HEK293T (cell line): ENCODE data around the gene DZIP1L.

ENCODE experiments used
- CTCF ChIA-PET: fragments of 350-600 bp; formaldehyde crosslinking; extraction: SDS; loops from one replicate; lab custom pipeline; 2021; ENCODE audit warnings: antibody characterized with exemption, inconsistent platforms; lab: Yijun Ruan, JAX
- POLR2A ChIA-PET: fragments of 350-600 bp; formaldehyde crosslinking; extraction: SDS; loops from one replicate; lab custom pipeline; 2020; ENCODE audit warnings: antibody characterized with exemption, inconsistent platforms; lab: Yijun Ruan, JAX
- DNase-seq: peaks from one replicate; pipeline ENCODE4 v3.0.0; 2012; ENCODE audit warnings: mixed read lengths; ENCODE audit errors: extremely low spot score
- ARNT ChIP-seq: fragments of 450-650 bp; IDR thresholded peaks from 2 replicates; pipeline ENCODE4 v1.6.1; 2017; ENCODE audit warnings: mild to moderate bottlenecking
- BHLHE40 ChIP-seq: fragments of 450-650 bp; IDR thresholded peaks from 2 replicates; pipeline ENCODE4 v1.6.1; 2016; ENCODE audit warnings: mild to moderate bottlenecking, moderate library complexity, borderline replicate concordance
- CTBP1 ChIP-seq: fragments of 450-650 bp; IDR thresholded peaks from 2 replicates; pipeline ENCODE4 v1.6.1; 2016; ENCODE audit warnings: borderline replicate concordance
- ELF4 ChIP-seq: fragments of 450-650 bp; IDR thresholded peaks from 2 replicates; pipeline ENCODE4 v1.6.1; 2017; ENCODE audit warnings: antibody characterized with exemption
- FOXA1 ChIP-seq: fragments of 450-650 bp; IDR thresholded peaks from 2 replicates; pipeline ENCODE4 v1.6.1; 2016; ENCODE audit warnings: mild to moderate bottlenecking
- FOXK2 ChIP-seq: fragments of 450-650 bp; IDR thresholded peaks from 2 replicates; pipeline ENCODE4 v1.6.1; 2016; ENCODE audit warnings: mild to moderate bottlenecking
- FOXM1 ChIP-seq: fragments of 450-650 bp; IDR thresholded peaks from 2 replicates; pipeline ENCODE4 v1.6.1; 2017; ENCODE audit warnings: mild to moderate bottlenecking, borderline replicate concordance
- HDGF ChIP-seq: fragments of 450-650 bp; IDR thresholded peaks from 2 replicates; pipeline ENCODE4 v1.6.1; 2017; ENCODE audit warnings: antibody characterized with exemption, borderline replicate concordance
- L3MBTL2 ChIP-seq: fragments of 450-650 bp; conservative IDR thresholded peaks from 2 replicates; pipeline ENCODE4 v1.6.1; 2016; ENCODE audit warnings: mild to moderate bottlenecking
- LEF1 ChIP-seq: fragments of 450-650 bp; IDR thresholded peaks from 2 replicates; pipeline ENCODE4 v1.6.1; 2017; ENCODE audit warnings: mild to moderate bottlenecking, borderline replicate concordance
- NFRKB ChIP-seq: fragments of 450-650 bp; IDR thresholded peaks from 2 replicates; pipeline ENCODE4 v1.6.1; 2016; ENCODE audit warnings: mild to moderate bottlenecking, moderate library complexity
- SP1 ChIP-seq: fragments of 450-650 bp; IDR thresholded peaks from 2 replicates; pipeline ENCODE4 v1.6.1; 2017
- SUZ12 ChIP-seq: fragments of 450-650 bp; IDR thresholded peaks from 2 replicates; pipeline ENCODE4 v1.6.1; 2016; ENCODE audit warnings: mild to moderate bottlenecking
- TARDBP ChIP-seq: fragments of 450-650 bp; IDR thresholded peaks from 2 replicates; pipeline ENCODE4 v1.6.1; 2016
- ZNF384 ChIP-seq: fragments of 450-650 bp; IDR thresholded peaks from 2 replicates; pipeline ENCODE4 v1.6.1; 2016
- TF ChIP-seq, protein P1 (sequence below): fragments of 450-650 bp; IDR thresholded peaks from 2 replicates; pipeline ENCODE4 v1.6.1; 2016

Gene DZIP1L

GRCh38 chr3:138135146-138135832, 19.9 kb upstream of the DZIP1L start:
- CTCF ChIA-PET, result no interaction called here
- DNase-seq, result no peak
- TF ChIP-seq HDGF (no peak), ZNF384 (no peak), ELF4 (no peak), ARNT (no peak), FOXA1 (no peak)
- TF ChIP-seq, protein P1, sequence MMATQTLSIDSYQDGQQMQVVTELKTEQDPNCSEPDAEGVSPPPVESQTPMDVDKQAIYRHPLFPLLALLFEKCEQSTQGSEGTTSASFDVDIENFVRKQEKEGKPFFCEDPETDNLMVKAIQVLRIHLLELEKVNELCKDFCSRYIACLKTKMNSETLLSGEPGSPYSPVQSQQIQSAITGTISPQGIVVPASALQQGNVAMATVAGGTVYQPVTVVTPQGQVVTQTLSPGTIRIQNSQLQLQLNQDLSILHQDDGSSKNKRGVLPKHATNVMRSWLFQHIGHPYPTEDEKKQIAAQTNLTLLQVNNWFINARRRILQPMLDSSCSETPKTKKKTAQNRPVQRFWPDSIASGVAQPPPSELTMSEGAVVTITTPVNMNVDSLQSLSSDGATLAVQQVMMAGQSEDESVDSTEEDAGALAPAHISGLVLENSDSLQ, result no peak
- POLR2A ChIA-PET, result no interaction called here

DNA sequence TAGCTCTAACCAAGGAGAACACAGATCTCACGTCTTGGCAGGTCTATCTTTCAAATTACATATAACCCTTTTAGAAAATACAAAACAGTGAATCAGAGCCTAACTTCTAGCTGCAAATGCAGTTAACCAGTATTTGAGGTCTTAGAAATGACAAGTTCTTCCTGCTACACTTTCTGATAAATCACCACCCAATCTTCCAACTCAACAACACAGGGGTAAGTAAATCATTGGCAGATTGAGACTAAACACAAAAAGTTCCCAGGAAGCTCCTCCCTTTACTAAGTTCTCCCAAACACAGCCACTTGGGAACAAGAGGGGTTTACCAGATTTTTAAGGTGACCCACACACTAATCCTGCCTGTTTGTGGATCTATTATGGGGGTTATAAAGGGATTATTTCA, 16.8 kb upstream of the DZIP1L start, which contains the start of gene A4GNT:
TSS of gene A4GNT (minus strand) at position 152 of the 400 bp plus-strand sequence. CDS start 1,134 bp downstream, outside the sequence.
- no peak for DNase-seq
- TF ChIP-seq BHLHE40, result no peak
- TF ChIP-seq NFRKB, result no peak
- TF ChIP-seq FOXM1, result no peak
- no peak for TF ChIP-seq ZNF384
- no peak for TF ChIP-seq ARNT
- TF ChIP-seq, protein P1, result no peak
- TF ChIP-seq SUZ12, result no peak
- POLR2A ChIA-PET, result interaction anchor here (0.6 kb wide), 1 partner anchor 89 kb away, joined by 4 read pairs; no protein-coding TSS in a partner anchor
- CTCF ChIA-PET, result interaction anchor here (0.8 to 1.4 kb wide), 2 partner anchors 13 to 197 kb away, joined by 3 read pairs; no protein-coding TSS in a partner anchor

- ChIA-PET CTCF (interaction anchor here (1.3 kb wide), 1 partner anchor 9 kb away, joined by 5 read pairs; no protein-coding TSS in a partner anchor), POLR2A (interaction anchor here (1.2 kb wide), 1 partner anchor 12 kb away, joined by 4 read pairs; the partner anchor contains the start of gene DZIP1L)
- DNase-seq, result no peak
- TF ChIP-seq FOXA1 (no peak), SP1 (no peak), NFRKB (no peak), FOXK2 (no peak), LEF1 (no peak), SUZ12 (no peak), L3MBTL2 (no peak), TARDBP (no peak), ZNF384 (no peak), BHLHE40 (no peak), ARNT (no peak), CTBP1 (no peak), HDGF (no peak), ELF4 (no peak), FOXM1 (no peak)
- TF ChIP-seq, protein P1, result no peak
Measured at GRCh38 chr3:138127636-138128365, 12.4 kb upstream of the DZIP1L start.

- no peak for TF ChIP-seq TARDBP
- TF ChIP-seq FOXA1, result no peak
- TF ChIP-seq LEF1, result no peak
- no peak for TF ChIP-seq SP1
- TF ChIP-seq FOXK2, result no peak
- no peak for TF ChIP-seq ELF4
- no peak for TF ChIP-seq NFRKB
- TF ChIP-seq, protein P1, result no peak
- TF ChIP-seq SUZ12, result no peak
- TF ChIP-seq FOXM1, result no peak
- no peak for TF ChIP-seq HDGF
- TF ChIP-seq ARNT, result no peak
- no peak for TF ChIP-seq L3MBTL2
- no peak for TF ChIP-seq ZNF384
- TF ChIP-seq CTBP1, result no peak
- no peak for TF ChIP-seq BHLHE40
- ChIA-PET POLR2A (interaction anchor here (1.6 kb wide), 1 partner anchor 10 kb away, joined by 8 read pairs; the partner anchor contains the start of gene DZIP1L), CTCF (interaction anchor here (0.5 to 0.7 kb wide), 2 partner anchors 164 to 323 kb away, joined by 3 to 4 read pairs; no protein-coding TSS in a partner anchor)
- DNase-seq, result no peak
Measured at GRCh38 chr3:138125548-138126221, 10.3 kb upstream of the DZIP1L start.
